ENCODE measurements around the gene SWT1.

The SWT1 gene

DNA sequence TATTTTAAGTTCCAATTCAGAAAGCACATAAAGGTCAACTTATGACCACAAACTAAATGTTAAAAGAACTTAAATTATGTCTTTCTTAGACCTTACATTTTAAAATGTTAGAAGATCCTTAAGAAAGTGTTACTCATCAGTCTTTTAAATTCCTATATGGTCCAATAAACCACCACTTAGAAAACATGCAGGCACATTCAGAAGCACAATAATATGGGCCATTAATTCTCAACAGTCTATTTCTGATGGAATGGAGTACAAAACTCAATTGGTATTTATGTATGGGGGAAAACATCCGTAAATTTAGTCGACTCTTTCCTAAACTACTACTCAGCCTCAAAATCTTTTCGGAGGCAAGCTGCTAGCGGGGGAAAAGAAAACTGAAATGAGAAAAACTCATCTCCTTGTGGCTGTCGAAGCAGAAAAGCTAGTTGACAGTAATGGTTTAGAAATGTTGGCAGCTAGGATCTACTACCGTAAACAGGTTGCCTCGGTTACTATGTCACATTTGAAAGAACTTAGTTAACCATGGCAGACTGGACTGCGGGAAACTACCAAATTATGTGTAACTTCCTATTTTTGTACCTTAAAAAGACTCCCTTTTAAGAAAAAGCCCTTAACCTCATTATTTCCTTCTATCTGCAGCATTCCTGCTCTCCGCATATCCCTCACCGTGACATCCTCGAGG lies 1.2 kb upstream of the SWT1 start:
- no peaks in the 10 kb centered on the region for H3K27me3 ChIP-seq (ENCODE audit: control insufficient read depth, insufficient read depth, low read length)
- H3K4me1 ChIP-seq: peaks cover 6% of the 10 kb centered on the region
- peak overlapping the region; percentile 95 for H3K27ac ChIP-seq
- H3K9ac ChIP-seq: no peak overlapping the region
- no peaks in the 10 kb centered on the region for H3K9me3 ChIP-seq (ENCODE audit: control insufficient read depth, low read length)
- H3K4me3 ChIP-seq (ENCODE audit: low read depth, low read length): peak overlapping the region; percentile 87
- H3K4me2 ChIP-seq (ENCODE audit: low read length): peak overlapping the region; percentile 90
- H3K79me2 ChIP-seq: no peaks in the 10 kb centered on the region
- H2AFZ ChIP-seq: peak overlapping the region; percentile 76
- no peaks in the 10 kb centered on the region for H3K36me3 ChIP-seq (ENCODE audit: control insufficient read depth, insufficient read depth, low read length)
- TF ChIP-seq, protein P1, sequence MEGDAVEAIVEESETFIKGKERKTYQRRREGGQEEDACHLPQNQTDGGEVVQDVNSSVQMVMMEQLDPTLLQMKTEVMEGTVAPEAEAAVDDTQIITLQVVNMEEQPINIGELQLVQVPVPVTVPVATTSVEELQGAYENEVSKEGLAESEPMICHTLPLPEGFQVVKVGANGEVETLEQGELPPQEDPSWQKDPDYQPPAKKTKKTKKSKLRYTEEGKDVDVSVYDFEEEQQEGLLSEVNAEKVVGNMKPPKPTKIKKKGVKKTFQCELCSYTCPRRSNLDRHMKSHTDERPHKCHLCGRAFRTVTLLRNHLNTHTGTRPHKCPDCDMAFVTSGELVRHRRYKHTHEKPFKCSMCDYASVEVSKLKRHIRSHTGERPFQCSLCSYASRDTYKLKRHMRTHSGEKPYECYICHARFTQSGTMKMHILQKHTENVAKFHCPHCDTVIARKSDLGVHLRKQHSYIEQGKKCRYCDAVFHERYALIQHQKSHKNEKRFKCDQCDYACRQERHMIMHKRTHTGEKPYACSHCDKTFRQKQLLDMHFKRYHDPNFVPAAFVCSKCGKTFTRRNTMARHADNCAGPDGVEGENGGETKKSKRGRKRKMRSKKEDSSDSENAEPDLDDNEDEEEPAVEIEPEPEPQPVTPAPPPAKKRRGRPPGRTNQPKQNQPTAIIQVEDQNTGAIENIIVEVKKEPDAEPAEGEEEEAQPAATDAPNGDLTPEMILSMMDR (IDR thresholded peaks at IDR 0.05): no peak

DNA sequence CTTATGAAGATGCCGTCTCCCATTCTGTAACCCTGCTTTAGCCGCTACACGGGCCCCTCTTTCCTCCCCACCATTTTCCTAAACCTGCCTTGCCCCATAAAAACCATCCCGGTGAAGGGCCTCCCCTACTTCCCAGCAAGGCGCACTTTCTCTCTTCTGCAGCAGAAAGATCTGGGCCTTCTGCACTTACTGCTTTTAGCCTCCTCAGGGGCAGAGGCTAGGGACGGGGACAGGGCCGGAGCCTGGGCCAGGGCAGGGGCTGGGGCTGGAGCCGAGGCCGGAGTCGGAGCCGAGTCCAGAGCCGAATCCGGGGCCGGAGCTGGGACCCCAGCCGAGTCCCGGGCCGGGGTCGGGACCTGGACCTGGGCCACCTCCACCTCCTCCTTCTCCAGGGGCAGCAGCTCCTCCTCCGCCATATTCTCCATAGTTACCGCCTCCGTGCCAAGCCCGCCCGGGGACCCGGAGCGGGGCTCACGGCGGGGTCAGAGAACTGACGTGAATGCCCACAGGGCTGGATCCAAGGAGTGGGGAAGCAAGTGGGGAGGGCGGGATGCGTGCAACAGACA lies 596 bp upstream of the SWT1 start:
- no peaks in the 10 kb centered on the region for H3K9me3 ChIP-seq (ENCODE audit: control insufficient read depth, low read length)
- H3K9ac ChIP-seq: peak overlapping the region; percentile 84
- H3K36me3 ChIP-seq (ENCODE audit: control insufficient read depth, insufficient read depth, low read length): no peaks in the 10 kb centered on the region
- H3K4me1 ChIP-seq: peaks cover 6% of the 10 kb centered on the region
- no peaks in the 10 kb centered on the region for H3K27me3 ChIP-seq (ENCODE audit: control insufficient read depth, insufficient read depth, low read length)
- peak overlapping the region; percentile 95 for H3K27ac ChIP-seq
- TF ChIP-seq, protein P1 (IDR thresholded peaks at IDR 0.05): no peak
- no peaks in the 10 kb centered on the region for H3K79me2 ChIP-seq
- peak overlapping the region; percentile 76 for H2AFZ ChIP-seq
- peak overlapping the region; percentile 87 for H3K4me3 ChIP-seq (ENCODE audit: low read depth, low read length)
- peak overlapping the region; percentile 90 for H3K4me2 ChIP-seq (ENCODE audit: low read length)

GRCh38 chr1:185157599-185158412 lies 839 bp downstream of the SWT1 start:
- Histone ChIP-seq H3K9ac (no peak overlapping the region), H3K4me2 (ENCODE audit: low read length) (peak overlapping the region; percentile 90), H2AFZ (peak overlapping the region; percentile 76), H3K79me2 (no peaks in the 10 kb centered on the region), H3K27me3 (ENCODE audit: control insufficient read depth, insufficient read depth, low read length) (no peaks in the 10 kb centered on the region), H3K27ac (peak overlapping the region; percentile 95), H3K4me3 (ENCODE audit: low read depth, low read length) (peak overlapping the region; percentile 87), H3K36me3 (ENCODE audit: control insufficient read depth, insufficient read depth, low read length) (no peaks in the 10 kb centered on the region), H3K9me3 (ENCODE audit: control insufficient read depth, low read length) (no peaks in the 10 kb centered on the region), H3K4me1 (peaks cover 6% of the 10 kb centered on the region)
- TF ChIP-seq, protein P1 (IDR thresholded peaks at IDR 0.05): no peak

GRCh38 chr1:185158800-185159199 lies 1.8 kb downstream of the SWT1 start:
- Histone ChIP-seq H3K27ac (no peak overlapping the region), H3K9ac (no peak overlapping the region), H3K79me2 (no peaks in the 10 kb centered on the region), H3K9me3 (ENCODE audit: control insufficient read depth, low read length) (no peaks in the 10 kb centered on the region), H3K4me3 (ENCODE audit: low read depth, low read length) (no peak overlapping the region), H2AFZ (no peak overlapping the region), H3K36me3 (ENCODE audit: control insufficient read depth, insufficient read depth, low read length) (no peaks in the 10 kb centered on the region), H3K27me3 (ENCODE audit: control insufficient read depth, insufficient read depth, low read length) (no peaks in the 10 kb centered on the region), H3K4me2 (ENCODE audit: low read length) (no peak overlapping the region), H3K4me1 (peaks cover 6% of the 10 kb centered on the region)
- TF ChIP-seq, protein P1 (IDR thresholded peaks at IDR 0.05): no peak
